SK-N-SH (cell line): ENCODE measurements around the gene F2RL3.

Experiments used
- GATA2 ChIP-seq: sonication (generic); formaldehyde crosslinking; IDR thresholded peaks from 2 replicates; pipeline ENCODE4 v1.5.0; 2020; ENCODE audit warnings: mild to moderate bottlenecking, missing genetic modification reagents
- MEF2A ChIP-seq: IDR thresholded peaks from 2 replicates; pipeline ENCODE4 v1.4.0; 2012; ENCODE audit warnings: low read depth, borderline replicate concordance
- POLR2AphosphoS5 ChIP-seq: IDR thresholded peaks from 2 replicates; pipeline ENCODE4 v1.6.1; 2012; ENCODE audit warnings: low read depth, low read length
- RXRA ChIP-seq: IDR thresholded peaks from 2 replicates; pipeline ENCODE4 v1.4.0; 2012; ENCODE audit warnings: low read depth, mild to moderate bottlenecking, borderline replicate concordance
- SIN3A ChIP-seq: IDR thresholded peaks from 2 replicates; pipeline ENCODE4 v1.6.1; 2012; ENCODE audit warnings: low read depth, mild to moderate bottlenecking, low read length, moderate library complexity, borderline replicate concordance
- TF ChIP-seq, protein P1 (sequence below): fragments of 200-600 bp; sonication (generic); IDR thresholded peaks from 2 replicates; pipeline ENCODE4 v1.6.1; 2017; ENCODE audit warnings: antibody characterized with exemption, mild to moderate bottlenecking, moderate library complexity
- TF ChIP-seq, protein P2 (sequence below): fragments of 150-350 bp; IDR thresholded peaks from 2 replicates; pipeline ENCODE4 v1.6.1; 2017; ENCODE audit warnings: antibody characterized with exemption, low read length, low read depth, borderline replicate concordance

- TF ChIP-seq, protein P1, sequence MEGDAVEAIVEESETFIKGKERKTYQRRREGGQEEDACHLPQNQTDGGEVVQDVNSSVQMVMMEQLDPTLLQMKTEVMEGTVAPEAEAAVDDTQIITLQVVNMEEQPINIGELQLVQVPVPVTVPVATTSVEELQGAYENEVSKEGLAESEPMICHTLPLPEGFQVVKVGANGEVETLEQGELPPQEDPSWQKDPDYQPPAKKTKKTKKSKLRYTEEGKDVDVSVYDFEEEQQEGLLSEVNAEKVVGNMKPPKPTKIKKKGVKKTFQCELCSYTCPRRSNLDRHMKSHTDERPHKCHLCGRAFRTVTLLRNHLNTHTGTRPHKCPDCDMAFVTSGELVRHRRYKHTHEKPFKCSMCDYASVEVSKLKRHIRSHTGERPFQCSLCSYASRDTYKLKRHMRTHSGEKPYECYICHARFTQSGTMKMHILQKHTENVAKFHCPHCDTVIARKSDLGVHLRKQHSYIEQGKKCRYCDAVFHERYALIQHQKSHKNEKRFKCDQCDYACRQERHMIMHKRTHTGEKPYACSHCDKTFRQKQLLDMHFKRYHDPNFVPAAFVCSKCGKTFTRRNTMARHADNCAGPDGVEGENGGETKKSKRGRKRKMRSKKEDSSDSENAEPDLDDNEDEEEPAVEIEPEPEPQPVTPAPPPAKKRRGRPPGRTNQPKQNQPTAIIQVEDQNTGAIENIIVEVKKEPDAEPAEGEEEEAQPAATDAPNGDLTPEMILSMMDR: no peak
- TF ChIP-seq POLR2AphosphoS5 (no peak), SIN3A (no peak), GATA2 (CRISPR knock-in tag) (no peak), MEF2A (no peak), RXRA (no peak)
- TF ChIP-seq, protein P2, sequence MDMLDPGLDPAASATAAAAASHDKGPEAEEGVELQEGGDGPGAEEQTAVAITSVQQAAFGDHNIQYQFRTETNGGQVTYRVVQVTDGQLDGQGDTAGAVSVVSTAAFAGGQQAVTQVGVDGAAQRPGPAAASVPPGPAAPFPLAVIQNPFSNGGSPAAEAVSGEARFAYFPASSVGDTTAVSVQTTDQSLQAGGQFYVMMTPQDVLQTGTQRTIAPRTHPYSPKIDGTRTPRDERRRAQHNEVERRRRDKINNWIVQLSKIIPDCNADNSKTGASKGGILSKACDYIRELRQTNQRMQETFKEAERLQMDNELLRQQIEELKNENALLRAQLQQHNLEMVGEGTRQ: no peak
These were observed 2.4 kb upstream of the F2RL3 start for GRCh38 chr19:16886305-16886880.
